GM23338 (cell line): ENCODE measurements around the gene GFRA1. TPM values are rescaled to one million over a fixed set of nuclear protein-coding genes. Genes with fewer than 3 reads are reported as not detected.

ENCODE experiments used
- ATAC-seq: fragments of 200-7000 bp; cut with Tn5 transposase; 3 replicates; pipeline ENCODE4 v1.9.1; 2020
- DNase-seq: peaks from one replicate; pipeline ENCODE4 v3.0.0-alpha.2; 2015; ENCODE audit warnings: low spot score
- H2AFZ ChIP-seq: fragments of 200-600 bp; sonication (generic); 2 replicates; pipeline ENCODE4 v1.8.0; 2016; ENCODE audit warnings: antibody characterized with exemption, mild to moderate bottlenecking, moderate library complexity
- H3F3A ChIP-seq: fragments of 200-600 bp; sonication (generic); replicated peaks from 2 replicates; pipeline ENCODE4 v1.8.0; 2017; ENCODE audit warnings: antibody characterized with exemption, mixed run types, low read depth
- H3K27ac ChIP-seq: fragments of 200-600 bp; sonication (generic); 2 replicates; pipeline ENCODE4 v1.6.1; 2016; ENCODE audit warnings: low read depth
- H3K27me3 ChIP-seq: fragments of 200-600 bp; sonication (generic); 2 replicates; pipeline ENCODE4 v1.8.0; 2016; ENCODE audit warnings: mild to moderate bottlenecking, mixed run types, moderate library complexity; ENCODE audit not compliant: insufficient read depth
- H3K36me3 ChIP-seq: fragments of 200-600 bp; sonication (generic); 2 replicates; pipeline ENCODE4 v1.8.0; 2016; ENCODE audit warnings: mild to moderate bottlenecking; ENCODE audit not compliant: insufficient read depth
- H3K4me1 ChIP-seq: fragments of 200-600 bp; sonication (generic); 2 replicates; pipeline ENCODE4 v1.8.0; 2016; ENCODE audit warnings: mild to moderate bottlenecking, moderate library complexity; ENCODE audit not compliant: insufficient read depth
- H3K4me2 ChIP-seq: fragments of 200-600 bp; sonication (generic); 2 replicates; pipeline ENCODE4 v1.7.1; 2017; ENCODE audit warnings: mixed run types
- H3K4me3 ChIP-seq: fragments of 200-600 bp; sonication (generic); 2 replicates; pipeline ENCODE4 v1.6.1; 2016; ENCODE audit warnings: mixed run types
- H3K79me2 ChIP-seq: fragments of 200-600 bp; sonication (generic); replicated peaks from 2 replicates; pipeline ENCODE4 v1.8.0; 2017; ENCODE audit warnings: mild to moderate bottlenecking; ENCODE audit not compliant: insufficient read depth
- H3K9me2 ChIP-seq: fragments of 200-600 bp; sonication (generic); 2 replicates; pipeline ENCODE4 v1.8.0; 2017; ENCODE audit not compliant: insufficient read depth
- H4K20me1 ChIP-seq: fragments of 200-600 bp; sonication (generic); replicated peaks from 2 replicates; pipeline ENCODE4 v1.8.0; 2017; ENCODE audit warnings: mild to moderate bottlenecking; ENCODE audit not compliant: insufficient read depth
- H3K27ac Mint-ChIP-seq: 2 replicates; pipeline ENCODE4 v1.8.0; 2020; ENCODE audit warnings: inconsistent platforms, mild to moderate bottlenecking, moderate library complexity, mixed read lengths
- H3K27me3 Mint-ChIP-seq: 3 replicates; pipeline ENCODE4 v1.8.0; 2022; ENCODE audit warnings: low read depth, mild to moderate bottlenecking, moderate library complexity, mixed read lengths, inconsistent platforms; ENCODE audit not compliant: insufficient read depth, poor library complexity
- H3K36me3 Mint-ChIP-seq: 3 replicates; pipeline ENCODE4 v1.8.0; 2021; ENCODE audit warnings: low read depth, mild to moderate bottlenecking, inconsistent platforms, moderate library complexity, mixed read lengths
- H3K4me1 Mint-ChIP-seq: 3 replicates; pipeline ENCODE4 v1.8.0; 2020; ENCODE audit warnings: mild to moderate bottlenecking, inconsistent platforms, mixed read lengths
- H3K4me3 Mint-ChIP-seq: 3 replicates; pipeline ENCODE4 v1.8.0; 2021; ENCODE audit warnings: moderate library complexity, mild to moderate bottlenecking, inconsistent platforms, mixed read lengths
- H3K9me3 Mint-ChIP-seq: 3 replicates; pipeline ENCODE4 v1.8.0; 2020; ENCODE audit warnings: moderate library complexity, mild to moderate bottlenecking, inconsistent platforms, mixed read lengths
- CREB1 ChIP-seq: fragments of 250-450 bp; sonication (Bioruptor Pico); IDR thresholded peaks from 2 replicates; pipeline ENCODE4 v1.5.0; 2020; ENCODE audit warnings: low read depth, mild to moderate bottlenecking, moderate library complexity
- ETS1 ChIP-seq: IDR thresholded peaks from 2 replicates; pipeline ENCODE4 v1.6.1; 2016; ENCODE audit warnings: antibody characterized with exemption
- EZH2phosphoT487 ChIP-seq: fragments of 200-600 bp; sonication (generic); IDR thresholded peaks from one replicate; pipeline ENCODE4 v1.8.1; 2018; ENCODE audit warnings: antibody characterized with exemption; ENCODE audit not compliant: unreplicated experiment
- JUNB ChIP-seq: IDR thresholded peaks from one replicate; pipeline ENCODE4 v1.6.1; 2016; ENCODE audit warnings: antibody characterized with exemption; ENCODE audit not compliant: unreplicated experiment
- POLR2AphosphoS5 ChIP-seq: IDR thresholded peaks from 2 replicates; pipeline ENCODE4 v1.6.1; 2016; ENCODE audit warnings: antibody characterized with exemption, low read depth
- STAT1 ChIP-seq: IDR thresholded peaks from one replicate; pipeline ENCODE4 v1.6.1; 2016; ENCODE audit warnings: antibody characterized with exemption; ENCODE audit not compliant: unreplicated experiment
- ZNF114 ChIP-seq: fragments of 250-450 bp; sonication (Bioruptor Pico); IDR thresholded peaks from 2 replicates; pipeline ENCODE4 v1.5.0; 2020; ENCODE audit warnings: mild to moderate bottlenecking, moderate library complexity
- ZNF331 ChIP-seq: fragments of 250-450 bp; sonication (Bioruptor Pico); IDR thresholded peaks from 2 replicates; pipeline ENCODE4 v1.5.0; 2020; ENCODE audit warnings: low read depth, mild to moderate bottlenecking, moderate library complexity
- ZNF462 ChIP-seq: fragments of 250-450 bp; sonication (Bioruptor Pico); IDR thresholded peaks from 2 replicates; pipeline ENCODE4 v1.5.0; 2020; ENCODE audit warnings: mild to moderate bottlenecking, moderate library complexity
- polyA plus RNA-seq: library from polyadenylated mRNA; unstranded; fragments of >200 nt; fragmentation: Nextera tagmentation; extraction: Ambion mirVana; gene quantifications from 2 replicates; pipeline ENCODE4 v1.2.1, GENCODE V29; 2016
- total RNA-seq: library from RNA; depleted of rRNA; stranded (reverse); fragments of >200 nt; shearing (Covaris generic); gene quantifications from 2 replicates; pipeline ENCODE4 v1.2.3, GENCODE V29; 2014

Gene GFRA1
- total and polyA plus RNA-seq, 2 experiments from 2014 or later = 1.4 to 2.8 TPM

GRCh38 chr10:116226766-116227165, 46.2 kb downstream of the GFRA1 start:
- ATAC-seq (no peak), DNase-seq (no peak)
- no peak overlapping the region for H3K4me3 Mint-ChIP-seq
- H3K9me3 Mint-ChIP-seq = no peaks in the 10 kb centered on the region
- Histone ChIP-seq H3K79me2 (no peaks in the 10 kb centered on the region), H3F3A (no peaks in the 10 kb centered on the region), H3K4me1 (no peaks in the 10 kb centered on the region), H3K4me2 (no peak overlapping the region), H3K27me3 (no peaks in the 10 kb centered on the region), H3K4me3 (no peak overlapping the region), H4K20me1 (no peaks in the 10 kb centered on the region), H3K9me2 (no peaks in the 10 kb centered on the region), H2AFZ (no peak overlapping the region), H3K36me3 (no peaks in the 10 kb centered on the region), H3K27ac (no peak overlapping the region)
- no peaks in the 10 kb centered on the region for H3K4me1 Mint-ChIP-seq
- no peak overlapping the region for H3K27ac Mint-ChIP-seq
- H3K27me3 Mint-ChIP-seq = no peaks in the 10 kb centered on the region
- H3K36me3 Mint-ChIP-seq = no peaks in the 10 kb centered on the region
- TF ChIP-seq POLR2AphosphoS5 = no peak
- no peak for TF ChIP-seq ZNF114 (CRISPR knock-in tag)
- TF ChIP-seq CREB1 = no peak

DNA sequence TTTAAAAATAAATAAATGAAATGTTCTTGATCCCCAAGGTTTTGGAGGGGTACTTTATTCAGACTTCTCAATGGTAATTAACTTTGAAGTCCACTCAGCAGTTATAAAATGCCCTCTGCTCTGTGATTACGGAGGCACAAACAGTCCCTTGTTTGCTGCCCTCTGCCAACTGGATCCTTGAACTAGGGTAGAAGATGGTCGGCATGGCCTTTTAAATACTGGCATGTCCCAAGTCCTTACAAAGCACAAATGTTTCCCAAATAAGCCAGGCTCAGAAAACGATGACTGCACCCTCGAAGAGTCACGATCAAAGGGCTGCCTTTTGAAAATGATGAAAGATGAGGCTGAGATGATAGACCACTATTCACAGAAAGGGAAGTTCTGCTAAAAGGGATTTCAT, 47.0 kb downstream of the GFRA1 start:
- DNase-seq = no peak
- Histone ChIP-seq H3K27me3 (no peaks in the 10 kb centered on the region), H3K4me3 (no peak overlapping the region), H3K79me2 (no peaks in the 10 kb centered on the region), H3K4me2 (no peak overlapping the region), H3K27ac (no peak overlapping the region), H3K9me2 (no peaks in the 10 kb centered on the region), H2AFZ (no peak overlapping the region), H4K20me1 (no peaks in the 10 kb centered on the region), H3K4me1 (no peaks in the 10 kb centered on the region), H3F3A (no peaks in the 10 kb centered on the region), H3K36me3 (no peaks in the 10 kb centered on the region)
- H3K9me3 Mint-ChIP-seq = no peaks in the 10 kb centered on the region
- no peak overlapping the region for H3K27ac Mint-ChIP-seq
- H3K4me1 Mint-ChIP-seq = no peaks in the 10 kb centered on the region
- H3K27me3 Mint-ChIP-seq = no peaks in the 10 kb centered on the region
- no peak overlapping the region for H3K4me3 Mint-ChIP-seq
- TF ChIP-seq STAT1 = no peak
- no peak for TF ChIP-seq JUNB
- no peak for TF ChIP-seq ZNF331
- no peaks in the 10 kb centered on the region for H3K36me3 Mint-ChIP-seq
- no peak for ATAC-seq

- Mint-ChIP-seq H3K27me3 (no peaks in the 10 kb centered on the region), H3K4me1 (no peaks in the 10 kb centered on the region), H3K27ac (no peak overlapping the region), H3K9me3 (no peaks in the 10 kb centered on the region), H3K4me3 (no peak overlapping the region), H3K36me3 (no peaks in the 10 kb centered on the region)
- Histone ChIP-seq H2AFZ (no peak overlapping the region), H3K4me2 (no peak overlapping the region), H3F3A (no peaks in the 10 kb centered on the region), H3K9me2 (no peaks in the 10 kb centered on the region), H3K4me1 (no peaks in the 10 kb centered on the region), H3K36me3 (no peaks in the 10 kb centered on the region), H4K20me1 (no peaks in the 10 kb centered on the region), H3K79me2 (no peaks in the 10 kb centered on the region), H3K27me3 (no peaks in the 10 kb centered on the region), H3K27ac (no peak overlapping the region), H3K4me3 (no peak overlapping the region)
- DNase-seq (no peak), ATAC-seq (no peak)
- TF ChIP-seq EZH2phosphoT487 (no peak), JUNB (no peak), ETS1 (no peak), ZNF114 (CRISPR knock-in tag) (no peak), ZNF462 (no peak), ZNF331 (no peak), STAT1 (no peak)
Observed at GRCh38 chr10:116223289-116223688, 49.7 kb downstream of the GFRA1 start.
